CD8-positive, alpha-beta memory T cell (primary cell): ENCODE results near the gene TBC1D3B. TPM values are rescaled to one million over a fixed set of nuclear protein-coding genes. Genes with fewer than 3 reads are reported as not detected.

ENCODE experiments used
- CTCF ChIA-PET: fragments of 350-600 bp; sonication (Branson Sonifier 250); formaldehyde crosslinking; loops from one replicate; lab custom pipeline; 2021; ENCODE audit warnings: antibody characterized with exemption; lab: Charles Lee
- POLR2A ChIA-PET: fragments of 350-600 bp; sonication (Branson Sonifier 250); formaldehyde crosslinking; loops from one replicate; lab custom pipeline; 2021; ENCODE audit warnings: antibody characterized with exemption; lab: Charles Lee
- DNase-seq, 5 donors: peaks; one replicate each; pipeline versions ENCODE4 v3.0.0 to v3.0.0-alpha.2; 2020 to 2022; ENCODE audit warnings: mixed read lengths in 1 of 5
- H3K27ac ChIP-seq: one replicate; pipeline ENCODE4 v1.7.0; 2013; ENCODE audit warnings: low read depth, mild to moderate bottlenecking, low read length, moderate library complexity
- H3K27me3 ChIP-seq: 2 replicates; pipeline ENCODE4 v1.7.0; 2013; ENCODE audit warnings: low read length, mild to moderate bottlenecking; ENCODE audit not compliant: insufficient read depth, poor library complexity, severe bottlenecking
- H3K36me3 ChIP-seq: 2 replicates; pipeline ENCODE4 v1.7.0; 2013; ENCODE audit warnings: mild to moderate bottlenecking, low read length, moderate library complexity; ENCODE audit not compliant: insufficient read depth
- H3K4me1 ChIP-seq: 2 replicates; pipeline ENCODE4 v1.7.0; 2013; ENCODE audit warnings: mild to moderate bottlenecking, low read length, moderate library complexity; ENCODE audit not compliant: insufficient read depth
- H3K4me3 ChIP-seq: 2 replicates; pipeline ENCODE4 v1.7.0; 2013; ENCODE audit warnings: mild to moderate bottlenecking, low read length
- H3K9me3 ChIP-seq: 2 replicates; pipeline ENCODE4 v1.7.0; 2013; ENCODE audit warnings: mild to moderate bottlenecking, low read length
- H3K27ac Mint-ChIP-seq, 8 donors: one replicate each; pipeline ENCODE4 v1.8.0; 2020 to 2021; ENCODE audit warnings: mixed read lengths in 8 of 8, mild to moderate bottlenecking in 6 of 8, inconsistent platforms in 3 of 8, moderate library complexity in 3 of 8
- H3K27me3 Mint-ChIP-seq, 2 donors: one replicate each; pipeline ENCODE4 v1.8.0; 2020 to 2021; ENCODE audit warnings: mixed read lengths in 2 of 2, mild to moderate bottlenecking in 1 of 2, moderate library complexity in 1 of 2
- H3K36me3 Mint-ChIP-seq, 3 donors: one replicate each; pipeline ENCODE4 v1.8.0; 2020 to 2021; ENCODE audit warnings: mixed read lengths in 3 of 3, inconsistent platforms in 1 of 3, mild to moderate bottlenecking in 1 of 3
- H3K4me1 Mint-ChIP-seq, 3 donors: one replicate each; pipeline ENCODE4 v1.8.0; 2020 to 2021; ENCODE audit warnings: mixed read lengths in 3 of 3, inconsistent platforms in 1 of 3, mild to moderate bottlenecking in 1 of 3
- H3K4me3 Mint-ChIP-seq, 7 donors: one replicate each; pipeline ENCODE4 v1.8.0; 2020 to 2021; ENCODE audit warnings: mixed read lengths in 7 of 7, mild to moderate bottlenecking in 6 of 7, moderate library complexity in 4 of 7, inconsistent platforms in 2 of 7
- H3K9me3 Mint-ChIP-seq, 5 donors: one replicate each; pipeline ENCODE4 v1.8.0; 2020 to 2022; ENCODE audit warnings: mixed read lengths in 5 of 5, mild to moderate bottlenecking in 3 of 5, moderate library complexity in 2 of 5, inconsistent platforms in 1 of 5
- polyA plus RNA-seq: library from polyadenylated mRNA; unstranded; fragments of 300-500 nt; fragmentation: Illumina TruSeq; gene quantifications from one replicate; pipeline ENCODE4 v1.2.3, GENCODE V29; 2021
- total RNA-seq, 2 experiments: library from RNA; stranded (reverse); gene quantifications; one replicate each; pipeline ENCODE4 v1.2.3, GENCODE V29; 2021

The TBC1D3B gene
- total and polyA plus RNA-seq, 3 experiments from 2014 or later = 0.49 to 4.4 (median 3.3) TPM

DNA sequence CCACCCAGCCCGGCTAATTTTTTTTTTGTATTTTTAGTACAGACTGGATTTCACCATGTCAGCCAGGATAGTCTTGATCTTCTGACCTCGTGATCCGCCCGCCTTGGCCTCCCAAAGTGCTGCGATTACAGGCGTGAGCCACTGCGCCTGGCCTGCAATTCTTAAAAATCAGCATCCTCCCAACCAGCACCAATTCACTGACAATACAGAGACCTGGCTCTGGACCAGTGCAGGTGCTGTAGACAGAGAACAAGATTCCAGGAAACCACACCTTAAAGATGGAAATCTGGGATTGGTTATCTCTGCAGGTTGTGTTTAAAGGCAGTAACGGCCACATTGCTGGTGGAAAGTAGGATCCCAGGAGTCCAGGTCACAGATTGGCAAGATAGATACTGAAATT, 33.6 kb downstream of the TBC1D3B start:
- Histone ChIP-seq H3K4me1 (no peaks in the 10 kb centered on the region), H3K36me3 (no peaks in the 10 kb centered on the region), H3K4me3 (no peak overlapping the region), H3K9me3 (no peaks in the 10 kb centered on the region), H3K27me3 (no peaks in the 10 kb centered on the region), H3K27ac (no peak overlapping the region)
- peaks cover 0 to 3% of the 10 kb centered on the region in 2 donors for H3K27me3 Mint-ChIP-seq
- peaks cover 0 to 46% (median 34%) of the 10 kb centered on the region in 3 donors for H3K4me1 Mint-ChIP-seq
- ChIA-PET POLR2A (interaction anchor here (0.6 kb wide), 1 partner anchor 225 kb away, joined by 3 read pairs; no protein-coding TSS in a partner anchor), CTCF (interaction anchor here (1.7 to 1.9 kb wide), 2 partner anchors 70 to 167 kb away, joined by 6 read pairs; no protein-coding TSS in a partner anchor)
- no peak overlapping the region for H3K27ac Mint-ChIP-seq
- no peaks in the 10 kb centered on the region for H3K36me3 Mint-ChIP-seq
- peaks cover 0 to 4% (median 0%) of the 10 kb centered on the region in 5 donors for H3K9me3 Mint-ChIP-seq
- no peak for DNase-seq
- H3K4me3 Mint-ChIP-seq = no peak overlapping the region

DNA sequence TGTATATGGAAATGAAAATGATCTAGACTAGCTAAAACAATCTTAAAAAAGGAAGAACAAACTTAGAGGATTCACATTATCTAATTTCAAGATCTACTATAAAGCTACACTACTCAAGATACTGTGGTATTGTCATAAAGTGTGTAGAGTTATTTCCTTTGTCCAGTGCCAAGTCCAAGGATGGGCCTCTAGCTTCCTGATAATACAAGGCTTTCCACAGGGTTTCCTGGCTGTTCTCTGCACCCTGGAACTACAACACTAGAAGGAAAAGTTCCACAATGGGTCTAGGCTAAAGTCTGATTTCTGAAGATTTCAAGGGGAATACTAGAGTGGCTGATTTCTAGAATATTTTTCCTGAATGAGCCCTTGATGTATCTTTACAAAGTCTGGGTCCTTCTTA, 34.2 kb downstream of the TBC1D3B start:
- ChIA-PET CTCF (interaction anchor here (0.7 to 1.9 kb wide), 2 partner anchors 70 to 166 kb away, joined by 3 to 6 read pairs; no protein-coding TSS in a partner anchor), POLR2A (interaction anchor here (0.6 kb wide), 1 partner anchor 224 kb away, joined by 3 read pairs; no protein-coding TSS in a partner anchor)
- Mint-ChIP-seq H3K36me3 (no peaks in the 10 kb centered on the region), H3K27ac (no peak overlapping the region), H3K4me1 (peaks cover 0 to 45% (median 30%) of the 10 kb centered on the region in 3 donors), H3K9me3 (peaks cover 0 to 4% (median 0%) of the 10 kb centered on the region in 5 donors), H3K27me3 (peaks cover 0 to 3% of the 10 kb centered on the region in 2 donors), H3K4me3 (no peak overlapping the region)
- H3K36me3 ChIP-seq = no peaks in the 10 kb centered on the region
- H3K9me3 ChIP-seq = no peaks in the 10 kb centered on the region
- no peaks in the 10 kb centered on the region for H3K4me1 ChIP-seq
- H3K27me3 ChIP-seq = no peaks in the 10 kb centered on the region
- H3K4me3 ChIP-seq = no peak overlapping the region
- no peak overlapping the region for H3K27ac ChIP-seq
- DNase-seq = no peak

DNA sequence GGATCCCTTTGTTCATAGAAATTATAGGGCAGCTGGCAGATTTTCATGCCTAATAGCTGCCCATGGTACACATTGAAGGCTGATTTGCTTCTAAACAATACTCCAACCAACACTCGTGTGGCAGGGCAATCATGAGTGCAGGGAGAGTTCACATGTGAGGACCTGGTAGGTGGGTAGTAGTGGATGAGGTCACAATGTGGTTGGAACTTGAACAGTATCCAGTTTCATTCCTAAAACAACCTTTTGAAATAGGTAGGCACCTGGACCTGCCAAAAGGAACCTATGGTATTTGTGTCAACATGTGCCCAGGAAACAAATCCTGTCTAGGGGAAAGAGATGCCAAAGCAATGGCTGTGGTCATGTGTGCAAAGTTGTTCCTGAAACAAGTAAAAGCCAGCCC, 40.0 kb downstream of the TBC1D3B start:
- ChIA-PET CTCF (interaction anchor here (1.0 kb wide), 2 partner anchors 13 to 160 kb away, joined by 3 read pairs; no protein-coding TSS in a partner anchor), POLR2A (no interaction called here)
- Mint-ChIP-seq H3K4me3 (no peak overlapping the region), H3K4me1 (peaks cover 0 to 7% (median 6%) of the 10 kb centered on the region in 3 donors), H3K9me3 (peaks cover 0 to 4% (median 0%) of the 10 kb centered on the region in 5 donors), H3K36me3 (peaks cover 1 to 3% (median 3%) of the 10 kb centered on the region in 3 donors), H3K27ac (peak overlapping the region in 1 of 8 donors; percentile 3), H3K27me3 (peaks cover 0 to 10% of the 10 kb centered on the region in 2 donors)
- DNase-seq = no peak
- Histone ChIP-seq H3K9me3 (no peaks in the 10 kb centered on the region), H3K27ac (no peak overlapping the region), H3K27me3 (no peaks in the 10 kb centered on the region), H3K36me3 (no peaks in the 10 kb centered on the region), H3K4me1 (no peaks in the 10 kb centered on the region), H3K4me3 (no peak overlapping the region)

DNA sequence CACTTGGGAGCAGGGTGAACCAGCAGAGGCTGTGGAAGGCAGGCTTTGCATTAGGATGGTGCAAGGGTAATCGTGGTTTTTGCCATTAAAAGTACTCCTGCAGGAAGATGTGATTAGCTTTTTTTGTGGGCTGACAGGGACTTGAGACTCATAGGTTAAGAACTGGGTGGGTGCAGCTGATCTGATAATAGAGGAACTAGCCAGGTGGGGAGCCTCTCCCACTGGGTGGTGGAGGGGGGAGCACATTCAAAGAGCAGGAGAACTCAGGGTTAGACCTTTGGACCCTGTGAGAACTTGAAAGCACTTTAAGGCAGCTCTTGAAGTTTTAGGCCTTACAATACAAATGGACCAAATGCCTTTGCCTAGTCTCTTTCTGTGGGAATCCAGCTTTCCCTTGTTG, 40.4 kb downstream of the TBC1D3B start:
- H3K36me3 Mint-ChIP-seq = peaks cover 1 to 3% (median 3%) of the 10 kb centered on the region in 3 donors

DNA sequence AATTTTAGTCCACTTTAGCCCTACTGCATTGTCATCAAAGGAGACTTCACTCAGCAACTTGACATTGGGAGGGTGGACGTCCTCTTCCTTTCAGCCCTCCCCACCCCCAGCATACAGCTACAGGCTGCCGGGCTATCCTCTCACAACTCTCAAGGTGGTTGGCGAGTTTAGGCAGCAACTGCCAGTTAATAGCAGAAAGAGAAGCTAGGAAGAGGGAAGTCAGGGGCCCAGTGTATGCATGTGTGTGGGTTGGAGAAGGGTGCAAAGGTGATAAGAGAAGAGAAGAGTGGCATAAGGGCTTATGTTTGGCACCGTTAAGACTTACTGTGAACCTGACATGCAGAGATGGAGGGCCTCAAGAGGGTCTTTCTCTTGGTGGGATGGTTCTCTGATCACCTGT, 41.0 kb downstream of the TBC1D3B start:
- Histone ChIP-seq H3K4me3 (no peak overlapping the region), H3K27me3 (no peaks in the 10 kb centered on the region), H3K36me3 (no peaks in the 10 kb centered on the region), H3K9me3 (no peaks in the 10 kb centered on the region), H3K27ac (no peak overlapping the region), H3K4me1 (no peaks in the 10 kb centered on the region)
- DNase-seq = no peak
- Mint-ChIP-seq H3K36me3 (peaks cover 1 to 3% (median 3%) of the 10 kb centered on the region in 3 donors), H3K4me1 (peaks cover 0 to 7% (median 3%) of the 10 kb centered on the region in 3 donors), H3K4me3 (no peak overlapping the region), H3K27me3 (peaks cover 0 to 10% of the 10 kb centered on the region in 2 donors), H3K9me3 (peaks cover 0 to 4% (median 0%) of the 10 kb centered on the region in 5 donors), H3K27ac (peak overlapping the region in 1 of 8 donors; percentile 15)
- CTCF ChIA-PET = interaction anchor here (1.0 kb wide), 2 partner anchors 14 to 159 kb away, joined by 3 read pairs; no protein-coding TSS in a partner anchor
- POLR2A ChIA-PET = no interaction called here

More for the DNA sequence above, 40.4 kb downstream of the TBC1D3B start:
- Mint-ChIP-seq H3K27me3 (peaks cover 0 to 10% of the 10 kb centered on the region in 2 donors), H3K9me3 (peaks cover 0 to 4% (median 0%) of the 10 kb centered on the region in 5 donors), H3K4me1 (peaks cover 0 to 7% (median 3%) of the 10 kb centered on the region in 3 donors), H3K4me3 (no peak overlapping the region), H3K27ac (peak overlapping the region in 1 of 8 donors; percentile 8)
- Histone ChIP-seq H3K27ac (no peak overlapping the region), H3K4me3 (no peak overlapping the region), H3K36me3 (no peaks in the 10 kb centered on the region), H3K4me1 (no peaks in the 10 kb centered on the region), H3K27me3 (no peaks in the 10 kb centered on the region), H3K9me3 (no peaks in the 10 kb centered on the region)
- POLR2A ChIA-PET = no interaction called here
- no peak for DNase-seq
- CTCF ChIA-PET = interaction anchor here (1.0 kb wide), 2 partner anchors 13 to 160 kb away, joined by 3 read pairs; no protein-coding TSS in a partner anchor

DNA sequence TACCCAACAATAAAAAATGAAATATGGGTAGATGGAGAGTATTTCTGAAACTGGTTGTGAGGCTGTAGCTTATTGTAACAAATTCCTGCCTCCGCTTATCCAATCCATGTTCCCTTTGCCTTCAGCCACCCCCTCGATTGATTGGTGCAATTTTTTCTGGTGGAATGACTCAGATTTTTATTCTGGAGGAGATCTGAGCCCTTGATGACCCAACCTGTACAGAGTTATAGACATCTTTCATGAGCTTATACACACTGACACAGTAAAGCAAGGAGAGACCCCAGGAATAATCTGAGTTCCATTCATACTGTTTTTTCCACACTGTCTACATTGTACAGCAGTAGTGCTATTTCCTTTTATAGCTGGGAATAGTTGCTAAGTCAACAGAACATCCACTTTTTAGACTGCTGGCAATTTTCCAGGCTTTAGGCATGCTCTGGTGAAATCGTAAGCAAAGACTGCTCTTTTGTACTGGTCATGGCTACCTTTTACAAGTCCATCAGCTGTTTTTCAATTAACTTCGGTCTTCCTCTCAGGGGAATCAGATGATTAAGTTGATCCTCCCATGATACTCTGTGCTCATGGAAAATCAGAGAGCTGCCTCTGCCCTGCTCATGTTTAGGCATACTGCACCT, 42.7 kb downstream of the TBC1D3B start:
- Histone ChIP-seq H3K36me3 (no peaks in the 10 kb centered on the region), H3K4me1 (no peaks in the 10 kb centered on the region), H3K4me3 (no peak overlapping the region), H3K9me3 (no peaks in the 10 kb centered on the region), H3K27me3 (no peaks in the 10 kb centered on the region), H3K27ac (no peak overlapping the region)
- Mint-ChIP-seq H3K27ac (peak overlapping the region in 1 of 8 donors; percentile 25), H3K27me3 (peaks cover 0 to 10% of the 10 kb centered on the region in 2 donors), H3K9me3 (peaks cover 0 to 4% (median 0%) of the 10 kb centered on the region in 5 donors), H3K4me3 (no peak overlapping the region), H3K4me1 (peaks cover 3 to 14% (median 12%) of the 10 kb centered on the region in 3 donors), H3K36me3 (peaks cover 1 to 3% (median 3%) of the 10 kb centered on the region in 3 donors)
- ChIA-PET CTCF (interaction anchor here (1.1 to 3.6 kb wide), 2 partner anchors 15 to 47 kb away, joined by 3 to 12 read pairs; no protein-coding TSS in a partner anchor), POLR2A (no interaction called here)
- DNase-seq = no peak

DNA sequence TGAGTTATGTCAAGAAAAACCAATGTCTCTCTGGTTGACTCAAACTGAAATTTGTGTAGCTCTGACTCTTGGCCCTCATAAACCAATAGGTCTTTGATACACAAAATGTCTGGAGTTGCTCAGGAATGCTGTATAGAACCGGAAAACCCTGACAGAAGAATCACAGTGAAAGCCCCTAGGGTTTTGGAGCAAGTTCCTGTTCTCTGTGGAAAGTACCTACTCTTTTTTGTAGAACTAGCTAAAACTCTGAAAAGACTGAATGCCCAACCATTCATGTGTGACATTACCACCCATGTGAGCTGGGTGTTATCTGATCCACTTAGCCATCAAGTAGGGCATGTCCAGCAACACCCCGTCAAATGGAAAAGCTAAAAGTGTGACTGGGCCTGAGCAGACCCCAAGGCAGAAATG, 44.0 kb downstream of the TBC1D3B start:
- H3K36me3 Mint-ChIP-seq = peaks cover 1 to 4% (median 3%) of the 10 kb centered on the region in 3 donors
- no peak overlapping the region for H3K4me3 Mint-ChIP-seq
- Histone ChIP-seq H3K27ac (no peak overlapping the region), H3K36me3 (no peaks in the 10 kb centered on the region), H3K4me3 (no peak overlapping the region), H3K4me1 (peaks cover 6% of the 10 kb centered on the region), H3K9me3 (no peaks in the 10 kb centered on the region), H3K27me3 (no peaks in the 10 kb centered on the region)
- H3K4me1 Mint-ChIP-seq = peaks cover 8 to 22% (median 22%) of the 10 kb centered on the region in 3 donors
- H3K27me3 Mint-ChIP-seq = peaks cover 0 to 7% of the 10 kb centered on the region in 2 donors
- POLR2A ChIA-PET = no interaction called here
- CTCF ChIA-PET = interaction anchor here (1.0 to 3.6 kb wide), 4 partner anchors 16 to 156 kb away, joined by 3 to 12 read pairs (median 3); no protein-coding TSS in a partner anchor
- no peak overlapping the region for H3K27ac Mint-ChIP-seq
- no peaks in the 10 kb centered on the region for H3K9me3 Mint-ChIP-seq
- DNase-seq = no peak
